Mesenchymal stem cell (in vitro differentiated cells and primary cell): ENCODE data around the gene MYMX.

Experiments
- DNase-seq: peaks from one replicate; pipeline ENCODE4 v3.0.0-alpha.2; 2013
- H2AFZ ChIP-seq: one replicate; pipeline ENCODE4 v1.6.1; 2013; ENCODE audit warnings: low read depth, mild to moderate bottlenecking, control low read depth, inconsistent platforms, low read length, moderate library complexity
- H2AK5ac ChIP-seq: 2 replicates; pipeline ENCODE4 v1.6.1; 2013; ENCODE audit warnings: low read length, moderate library complexity, mild to moderate bottlenecking, inconsistent platforms; ENCODE audit not compliant: severe bottlenecking
- H2BK120ac ChIP-seq: one replicate; pipeline ENCODE4 v1.6.1; 2013; ENCODE audit warnings: low read depth, mild to moderate bottlenecking, inconsistent platforms, low read length, moderate library complexity
- H2BK12ac ChIP-seq, 2 experiments: one replicate each; pipeline ENCODE4 v1.6.1; 2013; ENCODE audit warnings: inconsistent platforms in 2 of 2, low read length in 2 of 2, mild to moderate bottlenecking in 2 of 2, moderate library complexity in 2 of 2, control low read depth in 1 of 2
- H2BK15ac ChIP-seq: one replicate; pipeline ENCODE4 v1.6.1; 2013; ENCODE audit warnings: mild to moderate bottlenecking, low read depth, inconsistent platforms; ENCODE audit not compliant: poor library complexity, severe bottlenecking
- H2BK5ac ChIP-seq: 2 replicates; pipeline ENCODE4 v1.6.1; 2013; ENCODE audit warnings: low read depth, mild to moderate bottlenecking, low read length, control low read depth, inconsistent platforms; ENCODE audit not compliant: poor library complexity, severe bottlenecking
- H3K14ac ChIP-seq, 2 experiments: one replicate each; pipeline ENCODE4 v1.6.1; 2013; ENCODE audit warnings: inconsistent platforms in 2 of 2, low read length in 2 of 2, control low read depth in 1 of 2, mild to moderate bottlenecking in 1 of 2, moderate library complexity in 1 of 2
- H3K18ac ChIP-seq, 2 experiments: one replicate each; pipeline ENCODE4 v1.6.1; 2013; ENCODE audit warnings: inconsistent platforms in 2 of 2, low read length in 2 of 2, control low read depth in 1 of 2, low read depth in 1 of 2, mild to moderate bottlenecking in 1 of 2
- H3K23ac ChIP-seq, 2 experiments: one replicate each; pipeline ENCODE4 v1.6.1; 2013; ENCODE audit warnings: inconsistent platforms in 2 of 2, low read length in 2 of 2, mild to moderate bottlenecking in 2 of 2, moderate library complexity in 2 of 2, control low read depth in 1 of 2
- H3K27ac ChIP-seq: 2 replicates; pipeline ENCODE4 v1.5.1; 2013; ENCODE audit warnings: mild to moderate bottlenecking, moderate library complexity, low read length, control low read depth, inconsistent platforms; ENCODE audit not compliant: poor library complexity, severe bottlenecking
- H3K27me3 ChIP-seq, 2 experiments: 2 replicates each; pipeline versions ENCODE4 v1.6.1 to v1.7.0; 2013; ENCODE audit warnings: low read length in 2 of 2, mild to moderate bottlenecking in 2 of 2, moderate library complexity in 2 of 2, control low read depth in 1 of 2, inconsistent platforms in 1 of 2; ENCODE audit not compliant: control insufficient read depth in 1 of 2, insufficient read depth in 1 of 2
- H3K36me3 ChIP-seq, 2 experiments: 2 replicates each; pipeline versions ENCODE4 v1.6.1 to v1.7.0; 2013; ENCODE audit warnings: low read length in 2 of 2, control low read depth in 1 of 2, inconsistent platforms in 1 of 2, low read depth in 1 of 2, mild to moderate bottlenecking in 1 of 2; ENCODE audit not compliant: insufficient read depth in 2 of 2, control insufficient read depth in 1 of 2
- H3K4ac ChIP-seq, 2 experiments: one replicate each; pipeline ENCODE4 v1.6.1; 2013; ENCODE audit warnings: inconsistent platforms in 2 of 2, low read length in 2 of 2, mild to moderate bottlenecking in 2 of 2, moderate library complexity in 2 of 2, control low read depth in 1 of 2, low read depth in 1 of 2
- H3K4me1 ChIP-seq: 2 replicates; pipeline ENCODE4 v1.6.1; 2013; ENCODE audit warnings: low read depth, low read length, control low read depth; ENCODE audit not compliant: control insufficient read depth, insufficient read depth
- H3K4me2 ChIP-seq: 2 replicates; pipeline ENCODE4 v1.6.1; 2013; ENCODE audit warnings: low read length, mild to moderate bottlenecking, inconsistent platforms; ENCODE audit not compliant: poor library complexity, severe bottlenecking
- H3K4me3 ChIP-seq, 2 experiments: 2 replicates each; pipeline versions ENCODE4 v1.5.1 to v1.7.0; 2013; ENCODE audit warnings: low read length in 2 of 2, mild to moderate bottlenecking in 2 of 2, control low read depth in 1 of 2, low read depth in 1 of 2; ENCODE audit not compliant: insufficient read depth in 1 of 2
- H3K79me1 ChIP-seq: replicated peaks from 2 replicates; pipeline ENCODE4 v1.6.1; 2013; ENCODE audit warnings: mild to moderate bottlenecking, control low read depth, low read length, inconsistent platforms; ENCODE audit not compliant: poor library complexity, severe bottlenecking
- H3K9ac ChIP-seq: 2 replicates; pipeline ENCODE4 v1.7.0; 2013; ENCODE audit warnings: mild to moderate bottlenecking, low read length, moderate library complexity
- H3K9me3 ChIP-seq: 2 replicates; pipeline ENCODE4 v1.7.0; 2013; ENCODE audit warnings: mild to moderate bottlenecking, low read length; ENCODE audit not compliant: control insufficient read depth
- H4K8ac ChIP-seq: one replicate; pipeline ENCODE4 v1.6.1; 2013; ENCODE audit warnings: inconsistent platforms, mild to moderate bottlenecking, low read length, moderate library complexity
- H4K91ac ChIP-seq: one replicate; pipeline ENCODE4 v1.6.1; 2013; ENCODE audit warnings: mild to moderate bottlenecking, low read length, inconsistent platforms
- WGBS: methylation state at CpG from one replicate; pipeline ENCODE4 v1.1.7; 2013; ENCODE audit warnings: mixed read lengths; 5-methylcytosine and 5-hydroxymethylcytosine counted together

The MYMX gene

DNA sequence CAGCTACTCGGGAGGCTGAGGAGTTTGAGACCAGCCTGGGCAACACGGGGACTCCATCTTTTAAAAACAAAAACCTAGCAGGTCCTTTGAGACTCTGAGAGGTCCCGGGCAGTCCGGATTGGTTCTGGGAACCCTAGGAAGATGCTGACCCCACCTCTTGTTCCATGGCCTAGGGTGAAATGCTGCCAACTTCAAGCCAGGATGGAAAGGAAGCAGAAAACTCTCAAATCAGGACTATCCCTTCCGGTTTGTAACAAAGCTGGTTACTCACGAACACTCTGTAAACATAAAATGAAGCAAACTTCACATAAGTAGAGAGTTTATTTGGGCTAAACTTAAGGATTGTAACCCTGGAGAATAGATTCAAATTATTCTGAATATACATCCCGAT, 30.1 kb upstream of the MYMX start:
- Histone ChIP-seq H3K4ac (no peak overlapping the region), H3K4me3 (no peak overlapping the region), H4K8ac (no peak overlapping the region), H3K9ac (no peak overlapping the region), H2BK15ac (no peak overlapping the region), H2BK12ac (no peak overlapping the region), H3K27me3 (peaks cover 15 to 26% of the 10 kb centered on the region in 2 experiments), H3K4me1 (peaks cover 2% of the 10 kb centered on the region), H3K18ac (no peak overlapping the region), H2AK5ac (no peak overlapping the region), H3K9me3 (no peaks in the 10 kb centered on the region), H3K14ac (no peak overlapping the region), H3K23ac (no peak overlapping the region), H3K79me1 (no peaks in the 10 kb centered on the region), H3K4me2 (no peak overlapping the region), H4K91ac (no peak overlapping the region), H3K27ac (no peak overlapping the region), H2BK120ac (no peak overlapping the region), H3K36me3 (no peaks in the 10 kb centered on the region), H2BK5ac (no peak overlapping the region), H2AFZ (no peak overlapping the region)
- 88% methylated on average over 5 of the region's 7 CpGs for WGBS
- no peak for DNase-seq

- Histone ChIP-seq H3K18ac (no peak overlapping the region), H2BK15ac (no peak overlapping the region), H3K4me2 (no peak overlapping the region), H2BK5ac (no peak overlapping the region), H2AFZ (no peak overlapping the region), H3K14ac (no peak overlapping the region), H3K4ac (no peak overlapping the region), H3K36me3 (no peaks in the 10 kb centered on the region), H4K8ac (no peak overlapping the region), H3K27ac (no peak overlapping the region), H3K23ac (no peak overlapping the region), H3K4me3 (no peak overlapping the region), H2BK120ac (no peak overlapping the region), H3K9ac (no peak overlapping the region), H3K79me1 (no peaks in the 10 kb centered on the region), H2BK12ac (no peak overlapping the region), H3K4me1 (peaks cover 2% of the 10 kb centered on the region), H3K27me3 (peaks cover 13 to 16% of the 10 kb centered on the region in 2 experiments), H2AK5ac (no peak overlapping the region), H3K9me3 (no peaks in the 10 kb centered on the region), H4K91ac (no peak overlapping the region)
- no peak for DNase-seq
- WGBS, result 100% methylated on average over 1 of the region's 2 CpGs
Measured at GRCh38 chr6:44188819-44189218, 27.9 kb upstream of the MYMX start.

GRCh38 chr6:44189257-44189656, 27.5 kb upstream of the MYMX start:
- Histone ChIP-seq H3K9ac (no peak overlapping the region), H2BK5ac (no peak overlapping the region), H2BK12ac (no peak overlapping the region), H3K27me3 (peaks cover 10 to 13% of the 10 kb centered on the region in 2 experiments), H3K4me3 (no peak overlapping the region), H2AFZ (no peak overlapping the region), H3K14ac (no peak overlapping the region), H4K8ac (no peak overlapping the region), H3K4me2 (no peak overlapping the region), H3K79me1 (no peaks in the 10 kb centered on the region), H3K23ac (no peak overlapping the region), H4K91ac (no peak overlapping the region), H2BK15ac (no peak overlapping the region), H2AK5ac (no peak overlapping the region), H3K27ac (no peak overlapping the region), H2BK120ac (no peak overlapping the region), H3K4me1 (peaks cover 2% of the 10 kb centered on the region), H3K36me3 (no peaks in the 10 kb centered on the region), H3K18ac (no peak overlapping the region), H3K4ac (no peak overlapping the region), H3K9me3 (no peaks in the 10 kb centered on the region)
- DNase-seq, result no peak
- WGBS, result 97% methylated on average over 2 of the region's 2 CpGs

GRCh38 chr6:44190715-44191114, 26.0 kb upstream of the MYMX start:
- no peak overlapping the region for H2BK120ac ChIP-seq
- H3K14ac ChIP-seq, result no peak overlapping the region
- H2BK15ac ChIP-seq, result no peak overlapping the region
- H3K27me3 ChIP-seq, result peaks cover 7 to 13% of the 10 kb centered on the region in 2 experiments
- no peak overlapping the region for H3K9ac ChIP-seq
- H2BK12ac ChIP-seq, result no peak overlapping the region
- no peak overlapping the region for H4K91ac ChIP-seq
- no peak overlapping the region for H3K23ac ChIP-seq
- no peak overlapping the region for H3K4me2 ChIP-seq
- no peak for DNase-seq
- no peaks in the 10 kb centered on the region for H3K36me3 ChIP-seq
- H3K9me3 ChIP-seq, result no peaks in the 10 kb centered on the region
- H3K4me3 ChIP-seq, result no peak overlapping the region
- no peak overlapping the region for H4K8ac ChIP-seq
- no CpG with 5 or more reads among the region's 2 CpGs for WGBS
- H2AK5ac ChIP-seq, result no peak overlapping the region
- H3K79me1 ChIP-seq, result no peaks in the 10 kb centered on the region
- no peak overlapping the region for H3K27ac ChIP-seq
- no peak overlapping the region for H3K4ac ChIP-seq
- no peak overlapping the region for H3K18ac ChIP-seq
- H3K4me1 ChIP-seq, result peaks cover 2% of the 10 kb centered on the region
- H2BK5ac ChIP-seq, result no peak overlapping the region
- no peak overlapping the region for H2AFZ ChIP-seq
